ENCODE measurements around the gene HOGA1.
"Not testable (repeated sequence)": the region's sequence is repeated elsewhere in the genome, so short reads cannot be mapped to it uniquely, and the experiment has no call there.

HOGA1 gene

DNA sequence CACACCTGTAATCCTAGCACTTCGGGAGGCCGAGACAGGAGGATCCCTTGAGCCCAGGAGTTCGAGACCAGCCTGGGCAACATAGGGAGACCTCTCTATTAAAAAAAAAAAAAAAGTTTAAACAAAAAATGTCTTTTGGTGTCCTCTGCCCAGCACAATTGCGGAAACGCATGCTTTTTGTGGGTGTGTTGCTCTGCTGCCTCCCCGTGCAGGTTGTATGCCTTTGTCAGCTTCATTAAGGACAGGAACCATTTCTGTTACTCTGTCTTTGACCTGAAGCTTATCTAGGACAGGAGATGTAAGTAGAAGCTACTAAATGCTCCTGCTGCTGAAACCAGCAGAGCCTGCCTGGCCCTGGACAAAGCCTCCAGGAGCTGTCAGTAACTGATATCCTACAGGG lies 32.9 kb upstream of the HOGA1 start:
- peak overlapping the region in 3 of 21 experiments; percentile 2 to 79 (median 56) for H3K27ac ChIP-seq

DNA sequence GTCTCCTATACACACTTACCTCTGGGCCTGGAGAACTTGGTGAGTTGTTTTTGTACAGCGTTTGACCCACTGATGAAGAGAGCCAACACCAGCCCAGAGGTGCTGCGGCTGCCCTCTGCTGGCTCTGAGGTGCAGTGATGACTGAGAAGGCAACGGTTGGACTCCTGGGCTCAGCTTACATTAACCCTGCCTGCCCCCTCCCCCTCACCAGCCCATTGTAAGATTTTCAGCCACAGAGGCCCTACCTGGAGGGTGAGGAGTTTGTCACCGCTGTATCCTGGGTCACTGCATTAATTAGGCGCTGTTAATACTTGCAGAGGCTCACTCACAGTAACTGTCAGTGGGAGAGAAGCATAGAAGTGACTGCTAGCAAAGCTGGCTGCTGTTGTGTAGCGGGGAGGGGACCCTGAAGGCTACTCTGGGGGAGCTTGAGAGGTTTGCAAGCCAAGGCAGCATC lies 30.6 kb upstream of the HOGA1 start:
- Histone ChIP-seq H3K4me3 (no peak overlapping the region), H3K27ac (no peak overlapping the region)

More for the DNA sequence above, 32.9 kb upstream of the HOGA1 start:
- H3K4me3 ChIP-seq, result no peak overlapping the region

DNA sequence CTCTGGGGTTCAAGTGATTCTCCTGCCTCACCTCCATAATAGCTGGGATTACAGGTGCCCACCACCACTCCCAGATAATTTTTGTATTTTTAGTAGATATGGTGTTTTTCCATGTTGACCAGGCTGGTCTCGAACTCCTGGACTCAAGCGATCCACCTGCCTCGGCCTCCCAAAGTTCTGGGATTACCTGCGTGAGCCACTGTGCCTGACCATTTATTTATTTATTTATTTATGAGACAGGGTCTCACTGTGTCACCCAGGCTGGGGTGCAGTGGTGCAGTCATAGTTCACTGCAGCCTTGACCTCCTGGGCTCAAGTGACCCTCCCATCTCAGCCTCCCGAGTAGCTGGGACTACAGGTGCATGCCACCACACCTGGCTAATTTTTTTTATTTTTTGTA lies 29.9 kb upstream of the HOGA1 start:
- H3K4me3 ChIP-seq, H3K27ac ChIP-seq: not testable (repeated sequence)

DNA sequence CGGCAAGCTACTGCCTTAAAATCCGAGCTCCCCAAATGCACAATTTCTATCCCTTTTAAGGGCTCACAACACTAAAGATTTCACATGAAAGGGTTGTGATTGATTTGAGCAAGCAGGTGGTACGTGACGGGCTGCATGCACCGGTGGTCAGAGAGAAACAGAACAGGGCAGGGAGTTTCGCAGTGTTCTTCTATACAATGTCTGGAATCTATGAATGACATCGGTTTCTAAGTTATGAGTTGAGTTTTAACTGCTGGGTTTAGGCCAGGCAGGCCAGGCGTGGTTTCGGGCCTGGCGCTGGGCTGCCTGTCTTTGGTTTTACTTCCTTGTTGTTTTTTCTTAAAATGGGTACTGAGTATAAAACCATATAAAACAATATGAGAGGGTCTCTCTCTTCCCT lies 28.6 kb upstream of the HOGA1 start:
- not testable (repeated sequence) for H3K27ac ChIP-seq, H3K4me3 ChIP-seq

DNA sequence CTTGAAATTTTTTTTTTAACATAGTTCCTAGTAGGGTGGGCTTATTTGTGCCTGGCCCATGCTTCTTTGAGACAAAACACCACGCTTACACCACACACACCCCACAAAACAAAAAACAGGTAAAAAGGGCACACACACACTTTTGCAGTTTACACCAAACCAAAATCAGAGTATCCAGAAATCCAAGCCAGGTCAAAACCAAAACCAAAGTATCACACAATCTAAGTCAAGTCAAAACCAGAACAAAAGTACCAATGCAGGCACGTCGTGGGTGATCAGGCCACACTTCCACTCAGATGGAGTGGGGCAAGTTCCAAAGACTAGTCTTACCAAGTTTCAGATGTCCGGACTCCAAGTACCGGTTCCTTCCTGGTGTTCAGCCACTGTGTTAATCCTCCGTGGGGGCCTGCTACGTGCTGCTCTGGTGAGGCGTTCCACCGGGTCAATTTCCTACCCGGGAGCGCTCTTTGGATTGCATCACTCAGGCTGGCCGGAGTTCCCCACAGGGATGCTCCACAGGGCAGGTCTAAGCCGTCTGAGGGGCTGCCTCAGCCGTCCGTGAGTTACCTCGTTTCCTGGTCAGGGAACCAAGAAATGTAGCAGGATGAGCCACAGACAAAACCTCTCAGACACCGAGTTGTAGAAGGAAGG lies 23.3 kb upstream of the HOGA1 start:
- peak overlapping the region in 5 of 21 experiments; percentile 33 to 61 (median 57) for H3K27ac ChIP-seq
- H3K4me3 ChIP-seq, result not testable (repeated sequence)

DNA sequence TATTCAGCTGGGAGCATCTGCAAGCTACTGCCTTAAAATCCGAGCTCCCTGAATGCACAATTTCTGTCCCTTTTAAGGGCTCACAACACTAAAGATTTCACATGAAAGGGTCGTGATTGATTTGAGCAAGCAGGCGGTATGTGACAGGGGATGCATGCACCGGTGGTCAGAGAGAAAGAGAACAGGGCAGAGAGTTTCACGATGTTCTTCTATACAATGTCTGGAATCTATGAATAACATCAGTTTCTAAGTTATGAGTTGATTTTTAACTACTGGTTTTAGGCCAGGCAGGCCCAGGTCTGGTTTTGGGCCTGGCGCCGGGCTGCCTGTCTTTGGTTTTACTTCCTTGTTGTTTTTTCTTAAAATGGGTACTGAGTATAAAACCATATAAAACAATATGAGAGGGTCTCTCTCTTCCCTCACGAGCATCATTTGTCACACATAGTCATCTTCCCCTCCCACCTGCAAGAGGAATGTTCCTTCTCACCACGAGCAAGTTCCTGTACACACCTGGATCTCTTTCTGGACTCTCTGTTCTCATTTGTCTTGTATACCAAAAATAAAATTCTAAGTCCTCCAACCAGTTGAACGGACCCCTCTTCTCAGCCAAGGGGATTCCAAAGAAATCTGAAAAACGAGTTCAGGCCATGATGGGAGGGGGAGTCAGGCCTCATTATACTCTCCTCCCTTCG lies 22.7 kb upstream of the HOGA1 start:
- H3K4me3 ChIP-seq, result not testable (repeated sequence)
- peak overlapping the region in 4 of 21 experiments; percentile 28 to 59 (median 38) for H3K27ac ChIP-seq

DNA sequence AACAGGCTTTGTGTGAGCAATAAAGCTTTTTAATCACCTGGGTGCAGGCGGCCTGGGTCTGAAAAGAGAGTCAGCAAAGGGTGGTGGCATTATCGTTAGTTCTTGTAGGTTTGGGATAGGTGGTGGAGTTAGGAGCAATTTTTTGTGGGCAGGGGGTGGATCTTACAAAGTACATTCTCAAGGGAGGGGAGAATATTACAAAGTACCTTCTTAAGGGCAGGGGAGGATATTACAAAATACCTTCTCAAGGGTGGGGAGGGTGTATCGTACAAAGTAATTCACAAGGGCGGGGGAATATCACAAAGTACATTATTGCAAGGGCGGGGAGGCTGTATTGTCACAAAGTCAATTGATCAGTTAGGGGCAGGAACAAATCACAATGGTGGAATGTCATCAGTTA lies 21.9 kb upstream of the HOGA1 start:
- not testable (repeated sequence) for H3K4me3 ChIP-seq, H3K27ac ChIP-seq

DNA sequence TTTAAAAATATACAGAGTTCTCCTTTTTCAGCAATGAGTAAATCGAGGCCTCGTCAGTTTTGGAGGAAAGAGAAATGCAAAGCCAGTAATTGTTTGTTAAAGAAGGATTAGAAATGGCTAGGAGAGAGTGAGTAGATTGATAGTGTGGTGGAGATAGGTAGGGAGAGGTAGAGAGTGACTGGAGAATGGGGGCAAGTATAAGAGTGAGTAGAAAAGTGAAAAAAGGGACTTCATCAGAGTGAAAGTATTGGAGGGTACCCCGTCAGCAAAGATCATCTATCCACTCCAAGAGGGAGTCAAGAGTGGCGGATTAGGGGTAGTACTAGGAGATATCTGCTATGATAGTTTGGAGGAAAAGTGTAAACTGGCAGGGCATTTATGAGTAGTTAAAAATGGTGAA lies 20.9 kb upstream of the HOGA1 start:
- no peak overlapping the region for H3K27ac ChIP-seq

DNA sequence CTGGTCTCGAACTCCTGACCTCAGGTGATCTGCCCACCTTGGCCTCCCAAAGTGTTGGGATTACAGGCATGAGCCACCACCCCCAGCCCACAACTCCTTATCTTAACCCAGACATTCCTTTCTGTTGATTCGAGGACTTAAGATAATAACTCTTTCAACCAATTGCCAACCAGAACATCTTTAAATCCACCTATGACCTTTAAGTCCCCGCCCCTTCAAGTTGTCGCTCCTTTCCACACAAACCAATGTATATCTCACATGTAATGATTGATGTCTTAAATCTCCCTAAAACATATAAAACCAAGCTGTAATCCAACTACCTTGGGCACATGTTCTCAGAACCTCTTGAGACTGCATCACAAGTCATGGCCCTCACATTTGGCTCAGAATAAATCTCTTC lies 19.4 kb upstream of the HOGA1 start:
- Histone ChIP-seq H3K27ac (no peak overlapping the region), H3K4me3 (no peak overlapping the region)

More for the DNA sequence above, 20.9 kb upstream of the HOGA1 start:
- no peak overlapping the region for H3K4me3 ChIP-seq

DNA sequence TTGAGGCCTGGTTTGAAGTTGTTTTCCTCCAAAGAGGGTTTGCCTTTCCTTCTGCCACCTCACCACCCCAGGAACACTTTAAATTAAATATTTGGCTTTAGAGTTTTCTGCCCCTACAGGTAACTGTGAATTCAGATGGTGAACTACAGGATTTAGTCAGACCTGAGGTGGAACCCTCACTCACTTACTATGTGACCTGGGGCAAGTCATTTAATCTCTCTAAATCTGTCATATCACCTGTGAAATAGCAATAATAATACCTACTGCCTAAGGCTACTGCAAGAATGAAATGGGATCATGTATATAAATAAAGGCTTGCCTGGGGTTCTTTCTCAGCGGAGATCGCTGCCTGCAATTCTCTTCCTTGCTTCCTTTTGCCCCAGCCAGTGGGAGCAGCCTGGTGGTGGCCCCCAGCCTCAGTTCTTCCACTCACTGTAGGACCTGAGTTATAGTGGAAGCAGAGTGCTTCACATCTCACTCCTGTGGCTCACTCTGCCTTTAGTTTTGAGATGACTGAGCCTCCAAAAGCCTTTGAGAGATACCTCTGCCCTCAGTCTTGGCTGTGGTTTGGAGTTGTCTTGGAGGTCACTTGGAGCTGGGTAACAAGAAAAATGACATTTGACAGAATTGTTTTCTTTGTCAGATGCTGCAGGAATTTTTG lies 17.7 kb upstream of the HOGA1 start:
- Histone ChIP-seq H3K4me3 (no peak overlapping the region), H3K27ac (no peak overlapping the region)

DNA sequence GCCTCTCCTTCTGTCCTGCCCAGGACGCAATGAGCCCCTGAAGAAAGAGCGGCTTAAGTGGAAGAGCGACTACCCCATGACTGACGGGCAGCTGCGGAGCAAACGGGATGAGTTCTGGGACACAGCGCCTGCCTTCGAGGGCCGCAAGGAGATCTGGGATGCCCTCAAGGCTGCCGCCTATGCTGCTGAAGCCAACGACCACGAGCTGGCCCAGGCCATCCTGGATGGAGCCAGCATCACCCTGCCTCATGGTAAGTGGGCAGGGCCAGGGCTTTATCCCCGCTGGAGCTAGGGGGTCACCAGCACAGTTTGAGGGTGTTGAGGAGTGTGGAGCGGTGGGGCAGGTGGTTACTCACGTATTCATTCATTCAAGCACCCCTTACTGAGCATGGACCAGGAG lies 16.3 kb upstream of the HOGA1 start:
- no peak overlapping the region for H3K27ac ChIP-seq
- H3K4me3 ChIP-seq, result no peak overlapping the region

DNA sequence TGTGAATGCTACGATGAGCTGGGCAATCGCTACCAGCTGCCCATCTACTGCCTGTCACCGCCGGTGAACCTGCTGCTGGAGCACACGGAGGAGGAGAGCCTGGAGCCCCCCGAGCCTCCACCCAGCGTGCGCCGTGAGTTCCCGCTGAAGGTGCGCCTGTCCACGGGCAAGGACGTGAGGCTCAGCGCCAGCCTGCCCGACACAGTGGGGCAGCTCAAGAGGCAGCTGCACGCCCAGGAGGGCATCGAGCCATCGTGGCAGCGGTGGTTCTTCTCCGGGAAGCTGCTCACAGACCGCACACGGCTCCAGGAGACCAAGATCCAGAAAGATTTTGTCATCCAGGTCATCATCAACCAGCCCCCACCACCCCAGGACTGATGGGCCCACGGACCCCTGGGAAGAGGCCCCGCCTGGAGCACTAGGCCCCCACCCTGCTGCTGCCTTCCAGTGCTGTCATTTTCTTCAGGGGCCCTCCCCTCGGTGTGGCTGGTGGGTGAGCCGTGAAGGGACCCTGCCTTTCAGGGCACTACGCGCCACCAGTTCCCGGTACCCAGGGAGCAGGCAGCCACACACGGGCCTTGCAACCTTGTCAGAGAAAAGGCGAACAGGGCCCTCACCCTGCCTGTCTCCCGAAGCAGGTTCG lies 13.9 kb upstream of the HOGA1 start:
- no peak overlapping the region for H3K4me3 ChIP-seq
- peak overlapping the region in 18 of 21 experiments; percentile 18 to 87 (median 65) for H3K27ac ChIP-seq

DNA sequence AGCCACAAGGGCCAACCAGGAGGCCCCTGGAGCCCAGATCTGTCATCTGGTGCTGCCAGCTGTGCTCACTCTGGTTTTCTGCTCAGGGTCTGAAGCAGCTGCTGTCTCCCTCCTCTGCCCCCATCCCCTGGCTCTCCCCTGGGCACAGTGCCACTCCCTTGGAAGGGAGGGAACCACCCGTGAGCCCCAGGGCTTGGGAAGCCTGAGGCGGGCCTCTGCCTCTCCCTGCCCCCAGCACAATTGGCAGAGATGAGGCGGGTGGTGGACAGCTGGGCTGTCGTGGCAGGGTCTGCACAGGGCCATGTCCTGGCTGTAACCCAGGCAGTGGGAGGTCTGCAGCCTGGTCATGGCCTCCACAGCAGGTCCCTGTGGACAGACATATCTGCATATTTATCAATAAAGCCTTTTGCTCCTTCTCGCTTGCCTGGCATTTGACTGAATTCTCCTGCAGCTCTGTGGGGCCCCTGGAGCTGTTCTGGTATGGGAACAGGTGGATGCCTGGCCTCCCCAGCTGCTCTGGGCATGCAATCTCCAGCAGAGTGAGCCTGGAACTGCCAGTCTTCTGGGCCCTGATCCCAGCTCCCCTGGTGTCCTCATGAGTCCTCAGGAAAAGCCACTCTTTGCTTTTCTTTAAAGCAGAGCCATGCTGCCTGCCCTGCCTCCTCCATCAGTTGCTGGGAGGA lies 13.3 kb upstream of the HOGA1 start:
- Histone ChIP-seq H3K4me3 (no peak overlapping the region), H3K27ac (peak overlapping the region in 18 of 21 experiments; percentile 18 to 87 (median 65))

DNA sequence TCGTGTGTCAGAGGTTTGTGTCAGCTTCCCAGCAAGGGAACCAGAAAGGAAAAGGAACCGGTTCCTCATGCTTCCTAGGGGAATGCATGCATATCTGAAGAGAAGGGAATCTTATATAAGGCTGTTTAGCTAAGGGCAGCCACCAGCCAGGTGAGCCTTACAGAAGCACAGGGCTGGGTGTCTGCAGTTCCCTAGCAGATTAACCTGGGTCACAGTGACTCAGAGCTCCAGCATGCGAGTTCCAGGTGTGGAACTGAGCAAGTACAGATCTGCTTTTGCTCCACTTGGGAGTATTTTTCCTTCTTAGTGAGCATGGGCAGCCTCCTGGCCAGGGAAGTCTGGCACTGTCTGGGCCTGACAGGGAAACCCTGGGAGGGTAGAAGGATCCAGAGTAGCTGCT lies 12.6 kb upstream of the HOGA1 start:
- Histone ChIP-seq H3K4me3 (no peak overlapping the region), H3K27ac (peak overlapping the region in 20 of 21 experiments; percentile 43 to 87 (median 76))

DNA sequence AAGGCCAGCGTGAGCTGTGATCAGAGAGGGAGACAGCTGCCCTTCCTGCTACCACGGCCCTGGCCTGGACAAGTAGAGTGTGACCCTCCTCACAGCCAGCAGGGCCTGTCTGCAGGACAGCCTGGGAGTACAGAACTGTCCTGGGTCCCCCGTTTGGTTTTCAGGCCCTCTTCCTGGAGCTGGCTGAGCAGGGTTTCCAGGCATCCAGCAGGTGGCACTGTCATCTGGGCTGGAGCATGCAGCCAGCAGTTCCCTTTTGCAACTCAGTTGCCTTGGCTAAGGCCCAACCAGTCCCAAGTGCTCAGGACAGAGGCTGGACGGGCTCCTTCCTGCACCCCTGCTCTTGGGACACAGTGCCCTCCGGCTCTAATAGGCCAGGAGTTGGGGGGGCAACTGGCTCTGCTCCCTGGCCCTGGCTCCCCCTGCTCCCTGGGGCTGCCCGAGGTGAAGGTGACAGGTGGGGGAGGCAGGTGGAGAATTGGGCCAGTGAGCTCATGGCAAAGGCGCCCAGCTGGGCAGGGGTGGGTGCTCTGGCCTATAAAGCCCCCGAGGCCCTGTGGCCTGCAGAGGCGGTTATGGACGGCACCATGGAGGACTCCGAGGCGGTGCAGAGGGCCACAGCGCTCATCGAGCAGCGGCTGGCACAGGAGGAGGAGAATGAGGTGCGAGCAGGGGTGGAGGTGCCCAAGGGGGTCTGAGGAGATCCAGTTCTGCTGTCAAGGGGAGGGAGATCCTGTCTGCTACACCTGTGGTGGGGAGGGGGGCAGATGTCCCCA lies 11.8 kb upstream of the HOGA1 start, which contains the start of gene ANKRD2:
Gene ANKRD2 (plus strand): TSS at position 566 of the 776 bp plus-strand sequence. CDS start 10 bp downstream, at position 576.
- Histone ChIP-seq H3K27ac (peak within 1 kb of the TSS in 20 of 21 experiments; percentile 43 to 87 (median 76)), H3K4me3 (no peak within 1 kb of the TSS)

DNA sequence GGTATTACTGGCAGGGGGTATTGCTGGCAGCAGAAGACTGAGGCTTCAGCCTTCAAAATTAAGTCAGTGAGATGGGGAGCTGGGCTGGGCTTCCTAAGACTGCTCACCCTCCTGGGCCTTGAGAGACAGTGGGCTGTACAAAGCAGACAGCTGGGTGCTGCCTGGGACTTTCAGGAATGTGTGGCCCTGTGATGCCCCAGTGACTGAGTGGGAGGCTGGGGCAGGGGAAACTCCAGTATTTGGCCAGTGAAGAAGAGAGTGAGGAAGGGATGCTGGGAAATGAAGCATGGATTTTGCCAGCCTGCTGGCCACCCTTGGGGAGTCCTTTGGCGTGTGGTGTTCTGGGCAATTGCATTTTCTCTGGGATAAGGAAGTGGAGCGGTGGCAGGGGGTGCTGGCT lies 11.2 kb upstream of the HOGA1 start:
- no peak overlapping the region for H3K4me3 ChIP-seq
- H3K27ac ChIP-seq, result peak overlapping the region in 5 of 21 experiments; percentile 67 to 84 (median 79)

DNA sequence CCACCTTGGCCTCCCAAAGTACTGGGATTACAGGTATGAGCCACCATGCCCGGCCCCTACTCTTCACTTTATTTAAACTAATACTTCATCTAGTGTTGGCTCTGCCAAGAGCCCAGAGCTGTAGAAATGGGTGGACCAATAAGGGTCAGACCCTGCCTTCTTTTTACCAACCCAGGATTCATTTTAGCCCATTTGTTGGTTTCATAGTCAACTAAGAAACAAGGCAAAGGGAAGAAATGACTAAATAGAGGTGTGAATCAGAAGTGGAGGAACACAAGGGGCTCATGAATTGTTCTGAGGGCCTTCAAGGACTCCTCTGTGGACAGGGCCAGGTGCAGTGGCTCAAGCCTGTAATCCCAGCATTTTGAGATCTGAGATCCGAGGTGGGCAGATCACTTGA lies 10.5 kb upstream of the HOGA1 start:
- Histone ChIP-seq H3K4me3 (no peak overlapping the region), H3K27ac (no peak overlapping the region)

DNA sequence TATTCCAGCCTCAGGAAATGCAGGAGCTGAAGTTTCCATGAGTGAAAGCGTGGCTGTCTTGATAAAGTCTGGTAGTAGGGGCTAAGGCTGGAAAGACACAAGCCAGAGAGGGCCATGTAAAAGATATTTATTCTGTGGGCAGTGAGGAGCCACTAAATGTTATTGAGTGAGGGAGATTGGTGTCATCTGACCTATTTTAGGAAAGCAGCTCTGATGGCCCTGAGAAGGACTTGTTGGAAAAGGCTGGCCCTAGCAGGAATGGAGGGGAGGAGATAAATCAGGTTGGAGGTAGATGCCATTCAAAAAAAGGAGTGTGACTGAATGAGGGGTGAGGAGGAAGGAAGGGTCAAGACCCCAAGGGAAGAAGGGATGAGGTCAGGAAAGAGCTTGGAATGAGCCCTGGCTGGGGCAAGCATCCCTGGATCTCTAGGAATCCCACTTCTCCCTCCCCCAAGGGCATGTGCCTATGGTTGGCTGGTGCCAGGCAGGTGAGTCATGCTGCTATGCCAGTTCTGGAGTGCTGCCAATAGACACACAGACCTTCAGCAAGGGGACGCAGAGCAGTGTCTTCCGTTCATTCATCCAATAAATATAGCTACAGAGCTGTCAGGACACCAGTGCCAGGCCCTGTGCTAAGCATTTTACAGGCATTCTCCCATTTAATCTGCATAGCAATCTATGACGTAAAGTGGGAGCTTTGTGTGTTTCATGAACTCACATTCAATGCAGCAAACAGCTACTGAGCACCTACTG lies 9.6 kb upstream of the HOGA1 start:
- no peak overlapping the region for H3K4me3 ChIP-seq
- peak overlapping the region in 4 of 21 experiments; percentile 10 to 47 (median 34) for H3K27ac ChIP-seq
